Measurements from ENCODE around the gene DSCAML1. TPM values are rescaled to one million over a fixed set of nuclear protein-coding genes. Genes with fewer than 3 reads are reported as not detected.
A peak's percentile ranks its signal among the peaks of the same experiment; 100 is the strongest.

Gene DSCAML1
- total and polyA plus RNA-seq, 5 donors from 2014 or later = 0.08 to 1.6 (median 0.30) TPM; not detected in 1

DNA sequence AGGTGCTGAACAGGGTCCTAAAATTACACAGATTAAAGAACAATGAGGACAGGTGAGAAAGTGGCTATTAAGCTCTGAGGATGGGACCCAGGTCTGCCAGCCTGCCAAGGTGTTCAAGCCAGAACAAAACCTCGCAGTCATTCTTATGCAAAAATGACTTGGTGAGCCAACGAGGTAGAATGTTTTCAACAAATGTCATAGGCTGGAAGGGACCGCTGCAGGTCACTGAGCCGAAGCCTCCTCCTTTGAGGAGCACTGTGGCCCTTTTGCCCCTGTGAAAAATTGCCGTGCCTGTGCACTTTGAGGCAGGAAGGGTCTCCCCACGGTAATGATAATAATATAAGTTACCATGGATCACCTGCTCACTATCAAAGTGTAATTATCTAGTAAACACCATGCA, 216.2 kb downstream of the DSCAML1 start:
- no peak overlapping the region for H3K4me3 ChIP-seq (ENCODE audit: low read depth, low read length)
- no peak overlapping the region for H3K27ac Mint-ChIP-seq
- ATAC-seq (ENCODE audit: low read depth in 2 of 2) = no peak
- H3K9me3 Mint-ChIP-seq = no peaks in the 10 kb centered on the region
- no peaks in the 10 kb centered on the region for H3K4me1 Mint-ChIP-seq
- no peaks in the 10 kb centered on the region for H3K9me3 ChIP-seq (ENCODE audit: control insufficient read depth in 2 of 2, low read length in 2 of 2)
- H3K36me3 Mint-ChIP-seq = no peaks in the 10 kb centered on the region
- H3K27me3 Mint-ChIP-seq = peaks cover 32% of the 10 kb centered on the region
- H3K4me1 ChIP-seq (ENCODE audit: control insufficient read depth, insufficient read depth, low read length, poor library complexity, severe bottlenecking) = no peaks in the 10 kb centered on the region
- H3K4me3 Mint-ChIP-seq = peak overlapping the region in 1 of 4 donors; percentile 54
- H3K27ac ChIP-seq (ENCODE audit: insufficient read depth, low read length, poor library complexity, severe bottlenecking) = no peak overlapping the region
- DNase-seq = no peak
- H3K27me3 ChIP-seq (ENCODE audit: control insufficient read depth, insufficient read depth, low read length) = no peaks in the 10 kb centered on the region
- no peaks in the 10 kb centered on the region for H3K36me3 ChIP-seq (ENCODE audit: control insufficient read depth, insufficient read depth, low read length)

DNA sequence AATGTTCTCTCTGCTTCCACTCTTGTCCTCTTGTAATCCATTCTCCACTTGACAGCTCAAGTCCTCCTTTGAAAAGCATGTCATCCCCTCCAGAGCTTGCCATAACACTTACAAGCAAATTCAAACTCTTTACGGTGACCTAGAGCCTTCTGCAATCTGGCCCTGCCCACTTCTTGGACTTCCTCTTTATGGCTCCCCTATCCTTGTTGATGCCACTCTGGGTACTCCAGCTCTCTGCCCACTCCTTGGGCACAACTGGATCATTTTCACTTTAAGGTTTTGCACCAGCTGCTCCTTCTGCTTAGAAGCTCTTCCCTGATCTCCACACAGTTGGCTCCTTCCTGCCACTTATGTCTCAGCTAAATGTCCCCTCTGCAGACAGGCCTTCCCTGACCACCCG, 217.9 kb downstream of the DSCAML1 start:
- no peak overlapping the region for H3K4me3 Mint-ChIP-seq
- Histone ChIP-seq H3K4me1 (ENCODE audit: control insufficient read depth, insufficient read depth, low read length, poor library complexity, severe bottlenecking) (no peaks in the 10 kb centered on the region), H3K27me3 (ENCODE audit: control insufficient read depth, insufficient read depth, low read length) (no peaks in the 10 kb centered on the region), H3K27ac (ENCODE audit: insufficient read depth, low read length, poor library complexity, severe bottlenecking) (no peak overlapping the region), H3K9me3 (ENCODE audit: control insufficient read depth in 2 of 2, low read length in 2 of 2) (no peaks in the 10 kb centered on the region), H3K4me3 (ENCODE audit: low read depth, low read length) (no peak overlapping the region), H3K36me3 (ENCODE audit: control insufficient read depth, insufficient read depth, low read length) (no peaks in the 10 kb centered on the region)
- H3K27me3 Mint-ChIP-seq = peaks cover 25% of the 10 kb centered on the region
- no peaks in the 10 kb centered on the region for H3K36me3 Mint-ChIP-seq
- H3K27ac Mint-ChIP-seq = no peak overlapping the region
- no peaks in the 10 kb centered on the region for H3K4me1 Mint-ChIP-seq
- no peaks in the 10 kb centered on the region for H3K9me3 Mint-ChIP-seq
- ATAC-seq (ENCODE audit: low read depth in 2 of 2) (no peak), DNase-seq (no peak)

DNA sequence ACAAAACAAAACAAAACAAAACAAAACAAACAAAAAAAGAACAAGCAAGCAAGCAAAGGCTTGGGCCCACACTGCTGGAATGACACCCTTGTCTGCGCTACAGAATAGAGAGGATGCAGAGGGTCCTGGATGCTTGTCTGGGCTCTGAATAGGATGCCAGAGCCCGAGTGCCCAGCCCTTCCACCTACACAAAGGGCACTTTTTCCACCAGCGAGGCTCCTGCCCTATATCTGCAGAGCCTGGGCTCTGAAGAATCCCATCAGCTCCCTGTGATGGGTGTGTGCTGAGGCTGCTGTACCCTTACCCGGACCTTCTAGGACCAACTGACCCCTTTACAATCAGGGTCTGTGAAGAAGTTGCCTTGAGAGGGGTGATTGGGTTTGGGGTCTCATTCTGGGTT, 221.2 kb downstream of the DSCAML1 start:
- Mint-ChIP-seq H3K4me1 (no peaks in the 10 kb centered on the region), H3K9me3 (no peaks in the 10 kb centered on the region), H3K36me3 (no peaks in the 10 kb centered on the region), H3K27ac (no peak overlapping the region), H3K27me3 (peaks cover 8% of the 10 kb centered on the region), H3K4me3 (no peak overlapping the region)
- H3K36me3 ChIP-seq (ENCODE audit: control insufficient read depth, insufficient read depth, low read length) = no peaks in the 10 kb centered on the region
- no peak for ATAC-seq (ENCODE audit: low read depth in 2 of 2)
- H3K4me1 ChIP-seq (ENCODE audit: control insufficient read depth, insufficient read depth, low read length, poor library complexity, severe bottlenecking) = no peaks in the 10 kb centered on the region
- H3K9me3 ChIP-seq (ENCODE audit: control insufficient read depth in 2 of 2, low read length in 2 of 2) = no peaks in the 10 kb centered on the region
- H3K27me3 ChIP-seq (ENCODE audit: control insufficient read depth, insufficient read depth, low read length) = no peaks in the 10 kb centered on the region
- H3K4me3 ChIP-seq (ENCODE audit: low read depth, low read length) = no peak overlapping the region
- H3K27ac ChIP-seq (ENCODE audit: insufficient read depth, low read length, poor library complexity, severe bottlenecking) = no peak overlapping the region
- DNase-seq = no peak

DNA sequence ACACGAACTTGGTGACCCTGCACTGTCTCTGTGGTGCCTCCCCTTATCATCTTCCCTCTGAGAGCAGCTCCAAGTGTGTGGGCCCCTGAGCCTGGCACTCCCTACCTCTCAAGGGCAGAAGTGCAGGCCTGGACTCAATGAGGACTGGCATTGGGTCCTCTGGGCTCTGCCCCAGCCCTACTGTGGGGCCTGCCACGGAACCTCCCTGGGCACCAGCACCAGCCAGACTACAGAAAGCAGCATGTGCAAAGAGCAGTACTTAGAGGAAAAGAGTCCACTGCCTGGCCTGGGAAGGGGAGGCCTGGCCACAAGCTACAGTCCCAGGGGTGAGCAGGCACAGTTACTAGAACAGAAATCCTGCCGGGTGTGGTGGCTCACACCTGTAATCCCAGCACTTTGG, 222.5 kb downstream of the DSCAML1 start:
- no peaks in the 10 kb centered on the region for H3K4me1 ChIP-seq (ENCODE audit: control insufficient read depth, insufficient read depth, low read length, poor library complexity, severe bottlenecking)
- no peaks in the 10 kb centered on the region for H3K9me3 ChIP-seq (ENCODE audit: control insufficient read depth in 2 of 2, low read length in 2 of 2)
- no peak overlapping the region for H3K27ac ChIP-seq (ENCODE audit: insufficient read depth, low read length, poor library complexity, severe bottlenecking)
- ATAC-seq (ENCODE audit: low read depth in 2 of 2) (no peak), DNase-seq (no peak)
- Mint-ChIP-seq H3K4me1 (no peaks in the 10 kb centered on the region), H3K27me3 (peaks cover 8% of the 10 kb centered on the region), H3K4me3 (no peak overlapping the region), H3K27ac (no peak overlapping the region), H3K36me3 (no peaks in the 10 kb centered on the region), H3K9me3 (no peaks in the 10 kb centered on the region)
- no peaks in the 10 kb centered on the region for H3K27me3 ChIP-seq (ENCODE audit: control insufficient read depth, insufficient read depth, low read length)
- H3K4me3 ChIP-seq (ENCODE audit: low read depth, low read length) = no peak overlapping the region
- no peaks in the 10 kb centered on the region for H3K36me3 ChIP-seq (ENCODE audit: control insufficient read depth, insufficient read depth, low read length)

DNA sequence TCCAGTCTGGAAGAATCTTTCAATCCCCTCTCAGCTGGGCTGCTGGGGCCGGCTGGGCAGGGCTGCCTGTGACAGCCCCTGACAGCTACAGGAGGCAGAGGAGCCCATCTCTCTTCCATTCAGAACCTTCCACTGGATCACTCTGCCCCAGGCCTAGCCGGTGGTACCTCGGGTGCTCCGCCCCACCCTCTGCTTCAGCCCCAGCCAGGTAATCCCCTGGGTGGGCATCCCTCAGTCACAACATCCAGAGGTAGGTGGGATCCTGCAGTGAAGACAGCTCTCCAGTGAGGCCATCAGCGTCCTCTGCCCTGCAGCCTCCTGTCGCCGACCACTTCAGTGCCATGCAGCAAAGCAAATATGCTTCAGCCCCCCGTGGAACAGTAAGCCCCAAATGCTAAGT, 223.7 kb downstream of the DSCAML1 start:
- no peaks in the 10 kb centered on the region for H3K27me3 Mint-ChIP-seq
- ATAC-seq (ENCODE audit: low read depth in 2 of 2) (no peak), DNase-seq (no peak)
- H3K27ac Mint-ChIP-seq = no peak overlapping the region
- H3K36me3 ChIP-seq (ENCODE audit: control insufficient read depth, insufficient read depth, low read length) = no peaks in the 10 kb centered on the region
- H3K36me3 Mint-ChIP-seq = no peaks in the 10 kb centered on the region
- H3K27me3 ChIP-seq (ENCODE audit: control insufficient read depth, insufficient read depth, low read length) = no peaks in the 10 kb centered on the region
- H3K4me1 ChIP-seq (ENCODE audit: control insufficient read depth, insufficient read depth, low read length, poor library complexity, severe bottlenecking) = no peaks in the 10 kb centered on the region
- H3K4me3 Mint-ChIP-seq = no peak overlapping the region
- no peaks in the 10 kb centered on the region for H3K9me3 ChIP-seq (ENCODE audit: control insufficient read depth in 2 of 2, low read length in 2 of 2)
- no peaks in the 10 kb centered on the region for H3K4me1 Mint-ChIP-seq
- no peaks in the 10 kb centered on the region for H3K9me3 Mint-ChIP-seq
- no peak overlapping the region for H3K27ac ChIP-seq (ENCODE audit: insufficient read depth, low read length, poor library complexity, severe bottlenecking)
- H3K4me3 ChIP-seq (ENCODE audit: low read depth, low read length) = no peak overlapping the region

DNA sequence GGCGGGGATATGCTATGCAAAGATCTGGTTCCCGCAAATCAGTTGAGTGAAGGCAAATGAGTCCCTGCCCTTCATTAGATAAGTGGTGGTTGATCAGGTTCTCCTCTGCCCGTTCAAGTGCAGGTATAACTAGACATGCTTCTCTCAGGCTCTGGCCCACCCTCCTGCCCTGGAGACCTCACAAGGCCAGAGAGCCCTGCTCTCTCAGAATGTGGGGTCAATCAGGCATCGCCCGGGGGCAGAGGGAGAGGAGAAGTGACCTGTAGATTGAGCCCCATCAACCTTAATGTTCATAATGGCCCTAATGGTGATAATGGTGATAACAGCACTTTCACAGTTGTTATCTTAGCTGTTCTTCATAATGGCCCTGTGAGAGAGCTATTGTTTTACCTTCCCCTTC, 224.3 kb downstream of the DSCAML1 start:
- H3K4me3 ChIP-seq (ENCODE audit: low read depth, low read length) = no peak overlapping the region
- ATAC-seq (ENCODE audit: low read depth in 2 of 2) (no peak), DNase-seq (no peak)
- Mint-ChIP-seq H3K4me1 (no peaks in the 10 kb centered on the region), H3K27me3 (no peaks in the 10 kb centered on the region), H3K4me3 (no peak overlapping the region), H3K36me3 (no peaks in the 10 kb centered on the region), H3K9me3 (no peaks in the 10 kb centered on the region), H3K27ac (no peak overlapping the region)
- H3K27me3 ChIP-seq (ENCODE audit: control insufficient read depth, insufficient read depth, low read length) = no peaks in the 10 kb centered on the region
- H3K36me3 ChIP-seq (ENCODE audit: control insufficient read depth, insufficient read depth, low read length) = no peaks in the 10 kb centered on the region
- no peaks in the 10 kb centered on the region for H3K9me3 ChIP-seq (ENCODE audit: control insufficient read depth in 2 of 2, low read length in 2 of 2)
- H3K27ac ChIP-seq (ENCODE audit: insufficient read depth, low read length, poor library complexity, severe bottlenecking) = no peak overlapping the region
- no peaks in the 10 kb centered on the region for H3K4me1 ChIP-seq (ENCODE audit: control insufficient read depth, insufficient read depth, low read length, poor library complexity, severe bottlenecking)

DNA sequence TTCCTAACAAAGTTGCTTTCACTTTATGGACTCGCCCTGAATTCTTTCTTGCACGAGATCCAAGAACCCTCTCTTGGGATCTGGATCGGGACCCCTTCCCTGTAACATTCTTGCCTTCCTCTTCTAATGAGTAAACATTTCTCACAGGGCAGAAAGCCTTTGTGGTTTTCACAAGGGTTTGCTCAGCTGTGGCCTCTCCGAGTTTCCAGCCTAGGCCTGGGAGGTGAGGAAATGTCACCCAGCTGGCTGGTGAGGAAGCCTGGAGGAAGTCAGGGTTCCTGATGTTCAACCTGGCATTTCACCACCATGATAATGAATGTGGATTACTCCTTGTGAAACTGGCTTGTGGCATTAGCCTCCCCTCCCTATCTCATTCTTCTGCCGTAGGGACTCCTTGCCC, 224.9 kb downstream of the DSCAML1 start:
- Mint-ChIP-seq H3K4me1 (no peaks in the 10 kb centered on the region), H3K27ac (no peak overlapping the region), H3K36me3 (no peaks in the 10 kb centered on the region), H3K9me3 (no peaks in the 10 kb centered on the region), H3K27me3 (no peaks in the 10 kb centered on the region), H3K4me3 (no peak overlapping the region)
- Histone ChIP-seq H3K9me3 (ENCODE audit: control insufficient read depth in 2 of 2, low read length in 2 of 2) (no peaks in the 10 kb centered on the region), H3K4me1 (ENCODE audit: control insufficient read depth, insufficient read depth, low read length, poor library complexity, severe bottlenecking) (no peaks in the 10 kb centered on the region), H3K4me3 (ENCODE audit: low read depth, low read length) (no peak overlapping the region), H3K27me3 (ENCODE audit: control insufficient read depth, insufficient read depth, low read length) (no peaks in the 10 kb centered on the region), H3K36me3 (ENCODE audit: control insufficient read depth, insufficient read depth, low read length) (no peaks in the 10 kb centered on the region), H3K27ac (ENCODE audit: insufficient read depth, low read length, poor library complexity, severe bottlenecking) (no peak overlapping the region)
- ATAC-seq (ENCODE audit: low read depth in 2 of 2) (no peak), DNase-seq (no peak)

DNA sequence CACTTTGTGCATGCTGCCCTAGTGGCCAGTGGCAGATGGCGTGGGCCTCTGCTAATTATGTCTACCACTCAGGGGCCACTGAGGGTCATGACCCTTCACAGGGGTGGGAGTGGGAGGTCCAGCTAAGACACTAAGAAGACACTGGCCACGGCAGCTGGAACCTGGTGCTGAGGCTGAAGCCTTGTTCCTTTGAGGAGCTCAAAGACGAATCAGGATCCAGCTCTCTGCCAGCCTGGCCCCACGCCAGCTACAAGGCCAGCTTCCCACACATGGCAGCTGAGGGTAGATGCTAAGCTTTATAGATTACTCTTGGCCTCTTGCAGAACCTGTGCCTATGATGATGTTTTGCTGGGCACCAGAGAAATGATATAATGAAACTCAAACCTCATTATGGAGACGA, 226.3 kb downstream of the DSCAML1 start:
- DNase-seq (no peak), ATAC-seq (ENCODE audit: low read depth in 2 of 2) (no peak)
- Mint-ChIP-seq H3K4me3 (no peak overlapping the region), H3K27me3 (peaks cover 4% of the 10 kb centered on the region), H3K36me3 (no peaks in the 10 kb centered on the region), H3K9me3 (no peaks in the 10 kb centered on the region), H3K27ac (no peak overlapping the region), H3K4me1 (no peaks in the 10 kb centered on the region)
- H3K27ac ChIP-seq (ENCODE audit: insufficient read depth, low read length, poor library complexity, severe bottlenecking) = no peak overlapping the region
- no peaks in the 10 kb centered on the region for H3K4me1 ChIP-seq (ENCODE audit: control insufficient read depth, insufficient read depth, low read length, poor library complexity, severe bottlenecking)
- H3K36me3 ChIP-seq (ENCODE audit: control insufficient read depth, insufficient read depth, low read length) = no peaks in the 10 kb centered on the region
- no peaks in the 10 kb centered on the region for H3K27me3 ChIP-seq (ENCODE audit: control insufficient read depth, insufficient read depth, low read length)
- no peak overlapping the region for H3K4me3 ChIP-seq (ENCODE audit: low read depth, low read length)
- no peaks in the 10 kb centered on the region for H3K9me3 ChIP-seq (ENCODE audit: control insufficient read depth in 2 of 2, low read length in 2 of 2)
